HEK293T (cell line): ENCODE results near the gene KIF16B.

Source experiments
- ARNT ChIP-seq: fragments of 450-650 bp; IDR thresholded peaks from 2 replicates; pipeline ENCODE4 v1.6.1; 2017; ENCODE audit warnings: mild to moderate bottlenecking
- BHLHE40 ChIP-seq: fragments of 450-650 bp; IDR thresholded peaks from 2 replicates; pipeline ENCODE4 v1.6.1; 2016; ENCODE audit warnings: mild to moderate bottlenecking, moderate library complexity, borderline replicate concordance
- ELF4 ChIP-seq: fragments of 450-650 bp; IDR thresholded peaks from 2 replicates; pipeline ENCODE4 v1.6.1; 2017; ENCODE audit warnings: antibody characterized with exemption
- FOXA1 ChIP-seq: fragments of 450-650 bp; IDR thresholded peaks from 2 replicates; pipeline ENCODE4 v1.6.1; 2016; ENCODE audit warnings: mild to moderate bottlenecking
- FOXM1 ChIP-seq: fragments of 450-650 bp; IDR thresholded peaks from 2 replicates; pipeline ENCODE4 v1.6.1; 2017; ENCODE audit warnings: mild to moderate bottlenecking, borderline replicate concordance
- HDGF ChIP-seq: fragments of 450-650 bp; IDR thresholded peaks from 2 replicates; pipeline ENCODE4 v1.6.1; 2017; ENCODE audit warnings: antibody characterized with exemption, borderline replicate concordance
- L3MBTL2 ChIP-seq: fragments of 450-650 bp; conservative IDR thresholded peaks from 2 replicates; pipeline ENCODE4 v1.6.1; 2016; ENCODE audit warnings: mild to moderate bottlenecking
- NFRKB ChIP-seq: fragments of 450-650 bp; IDR thresholded peaks from 2 replicates; pipeline ENCODE4 v1.6.1; 2016; ENCODE audit warnings: mild to moderate bottlenecking, moderate library complexity
- PKNOX1 ChIP-seq: fragments of 450-650 bp; IDR thresholded peaks from 2 replicates; pipeline ENCODE4 v1.6.1; 2016
- SP1 ChIP-seq: fragments of 450-650 bp; IDR thresholded peaks from 2 replicates; pipeline ENCODE4 v1.6.1; 2017
- SUZ12 ChIP-seq: fragments of 450-650 bp; IDR thresholded peaks from 2 replicates; pipeline ENCODE4 v1.6.1; 2016; ENCODE audit warnings: mild to moderate bottlenecking
- TARDBP ChIP-seq: fragments of 450-650 bp; IDR thresholded peaks from 2 replicates; pipeline ENCODE4 v1.6.1; 2016
- ZNF384 ChIP-seq: fragments of 450-650 bp; IDR thresholded peaks from 2 replicates; pipeline ENCODE4 v1.6.1; 2016

GRCh38 chr20:16366529-16366928 lies 206.7 kb downstream of the KIF16B start:
- no peak for TF ChIP-seq BHLHE40
- TF ChIP-seq NFRKB = no peak
- TF ChIP-seq SP1 = no peak
- no peak for TF ChIP-seq SUZ12
- TF ChIP-seq ZNF384 = no peak
- no peak for TF ChIP-seq L3MBTL2
- no peak for TF ChIP-seq TARDBP
- no peak for TF ChIP-seq ARNT
- TF ChIP-seq PKNOX1 = no peak
- no peak for TF ChIP-seq ELF4
- TF ChIP-seq HDGF = no peak
- no peak for TF ChIP-seq FOXA1
- TF ChIP-seq FOXM1 = no peak
